Brain microvascular endothelial cell (primary cell): ENCODE measurements around the gene TNRC6C.

Source experiments
- DNase-seq: peaks from one replicate; pipeline ENCODE4 v3.0.0-alpha.2; 2020
- H3K27ac ChIP-seq: fragments of 250-450 bp; sonication (Bioruptor Pico); 2 replicates; pipeline ENCODE4 v1.5.1; 2020; ENCODE audit warnings: mild to moderate bottlenecking, moderate library complexity
- H3K27me3 ChIP-seq: fragments of 250-450 bp; sonication (Bioruptor Pico); replicated peaks from 2 replicates; pipeline ENCODE4 v1.5.1; 2020; ENCODE audit warnings: mild to moderate bottlenecking
- H3K36me3 ChIP-seq: fragments of 250-450 bp; sonication (Bioruptor Pico); replicated peaks from 2 replicates; pipeline ENCODE4 v1.5.1; 2020; ENCODE audit warnings: mild to moderate bottlenecking
- H3K4me3 ChIP-seq: 2 replicates; pipeline ENCODE4 v1.5.1; 2011; ENCODE audit warnings: low read depth, mild to moderate bottlenecking, control low read depth, low read length, moderate library complexity
- CTCF ChIP-seq: IDR thresholded peaks from 2 replicates; pipeline ENCODE4 v1.5.1; 2011; ENCODE audit warnings: low read depth, mild to moderate bottlenecking, moderate library complexity, low read length, control low read depth, inconsistent platforms; ENCODE audit errors: missing control alignments
- in situ Hi-C: cut with HindIII; loops from 2 replicates; pipeline ENCODE4 v1.10.0; 2017; ENCODE audit warnings: low sequenced_read_pairs, low pct_ligation_motif_present

TNRC6C gene

GRCh38 chr17:78014646-78015045 lies 56.1 kb downstream of the TNRC6C start:
- Histone ChIP-seq H3K27me3 (no peaks in the 10 kb centered on the region), H3K4me3 (no peak overlapping the region), H3K27ac (no peak overlapping the region), H3K36me3 (no peaks in the 10 kb centered on the region)
- no peak for TF ChIP-seq CTCF
- in situ Hi-C loops: loop anchor here (25.0 kb wide), 1 partner anchor 477 kb away; no protein-coding TSS in a partner anchor
- no peak for DNase-seq

GRCh38 chr17:78016852-78017251 lies 58.3 kb downstream of the TNRC6C start:
- H3K27ac ChIP-seq: no peak overlapping the region
- H3K4me3 ChIP-seq: no peak overlapping the region
- in situ Hi-C loops: loop anchor here (25.0 kb wide), 1 partner anchor 480 kb away; no protein-coding TSS in a partner anchor
- DNase-seq: no peak
- TF ChIP-seq CTCF: no peak
- no peaks in the 10 kb centered on the region for H3K36me3 ChIP-seq
- H3K27me3 ChIP-seq: no peaks in the 10 kb centered on the region

- Histone ChIP-seq H3K27me3 (no peaks in the 10 kb centered on the region), H3K4me3 (no peak overlapping the region), H3K27ac (no peak overlapping the region), H3K36me3 (no peaks in the 10 kb centered on the region)
- TF ChIP-seq CTCF: peak; percentile 24
- no peak for DNase-seq
- in situ Hi-C loops: loop anchor here (25.0 kb wide), 1 partner anchor 482 kb away; no protein-coding TSS in a partner anchor
These were observed 61.0 kb downstream of the TNRC6C start for GRCh38 chr17:78019367-78019975.

- Histone ChIP-seq H3K4me3 (no peak overlapping the region), H3K27me3 (no peaks in the 10 kb centered on the region), H3K27ac (no peak overlapping the region), H3K36me3 (no peaks in the 10 kb centered on the region)
- TF ChIP-seq CTCF: no peak
- in situ Hi-C loops: loop anchor here (25.0 kb wide), 1 partner anchor 483 kb away; no protein-coding TSS in a partner anchor
- DNase-seq: no peak
These were observed 61.6 kb downstream of the TNRC6C start for GRCh38 chr17:78019976-78020716.

GRCh38 chr17:78020717-78021108 lies 62.2 kb downstream of the TNRC6C start:
- no peak for DNase-seq
- Histone ChIP-seq H3K36me3 (no peaks in the 10 kb centered on the region), H3K4me3 (no peak overlapping the region), H3K27ac (no peak overlapping the region), H3K27me3 (no peaks in the 10 kb centered on the region)
- TF ChIP-seq CTCF: no peak
- in situ Hi-C loops: loop anchor here (25.0 kb wide), 1 partner anchor 483 kb away; no protein-coding TSS in a partner anchor
